H1 (cell line): Measurements from ENCODE around the gene C19orf67. TPM values are rescaled to one million over a fixed set of nuclear protein-coding genes. Genes with fewer than 3 reads are reported as not detected.
A peak's percentile ranks its signal among the peaks of the same experiment; 100 is the strongest.

Experiments
- CTCF ChIA-PET: fragments of 300-600 bp; sonication (Branson Sonifier 250); formaldehyde crosslinking; loops from one replicate; lab custom pipeline; 2021; ENCODE audit not compliant: partially characterized antibody; lab: Charles Lee
- POLR2A ChIA-PET: fragments of 300-600 bp; sonication (Branson Sonifier 250); formaldehyde crosslinking; loops from one replicate; lab custom pipeline; 2021; ENCODE audit warnings: inconsistent platforms; ENCODE audit not compliant: partially characterized antibody; lab: Charles Lee
- DNase-seq, 2 experiments: peaks; one replicate each; pipeline versions ENCODE4 v3.0.0 to v3.0.0-alpha.2; 2010 to 2022; ENCODE audit warnings: low spot score in 2 of 2, low read depth in 1 of 2, mixed read lengths in 1 of 2
- FAIRE-seq: peaks from 2 replicates; lab custom pipeline; 2011; peaks lifted over from hg19 to GRCh38; lab: Jason Lieb, UNC
- H2AFZ ChIP-seq: 2 replicates; pipeline ENCODE4 v1.8.1; 2012; ENCODE audit warnings: low read length, inconsistent platforms
- H2AK5ac ChIP-seq: 2 replicates; pipeline ENCODE4 v1.6.1; 2013; ENCODE audit warnings: low read depth, low read length
- H2BK120ac ChIP-seq: replicated peaks from 2 replicates; pipeline ENCODE3; 2013; ENCODE audit warnings: low read depth, low read length, inconsistent platforms
- H2BK12ac ChIP-seq: 2 replicates; pipeline ENCODE4 v1.6.1; 2013; ENCODE audit warnings: low read depth, low read length
- H2BK15ac ChIP-seq: 2 replicates; pipeline ENCODE4 v1.6.1; 2013; ENCODE audit warnings: low read length
- H2BK20ac ChIP-seq: 2 replicates; pipeline ENCODE4 v1.6.1; 2013; ENCODE audit warnings: low read length
- H2BK5ac ChIP-seq: 2 replicates; pipeline ENCODE4 v1.6.1; 2013; ENCODE audit warnings: low read depth, low read length
- H3K14ac ChIP-seq: 2 replicates; pipeline ENCODE4 v1.6.1; 2013; ENCODE audit warnings: inconsistent platforms; ENCODE audit not compliant: insufficient read length
- H3K18ac ChIP-seq: 2 replicates; pipeline ENCODE4 v1.6.1; 2013; ENCODE audit warnings: low read length; ENCODE audit errors: extremely low read depth
- H3K23ac ChIP-seq: 2 replicates; pipeline ENCODE4 v1.6.1; 2013; ENCODE audit warnings: inconsistent platforms; ENCODE audit not compliant: insufficient read length
- H3K23me2 ChIP-seq: 2 replicates; pipeline ENCODE4 v1.6.1; 2013; ENCODE audit warnings: low read depth, low read length
- H3K27ac ChIP-seq: 2 replicates; pipeline ENCODE4 v1.6.1; 2011; ENCODE audit warnings: low read depth, low read length, inconsistent platforms
- H3K27me3 ChIP-seq, 4 experiments: replicated peaks in 1 of 4; 1 replicate in 1 of 4; 2 replicates in 3 of 4; pipeline versions ENCODE4 v1.6.1 to v1.8.1; 2011 to 2013; ENCODE audit warnings: low read length in 3 of 4, mild to moderate bottlenecking in 3 of 4, inconsistent platforms in 2 of 4, mixed read lengths in 2 of 4, moderate library complexity in 1 of 4; ENCODE audit not compliant: control insufficient read depth in 3 of 4, insufficient read depth in 3 of 4; ENCODE audit errors: extremely low read depth in 1 of 4
- H3K36me3 ChIP-seq, 4 experiments: 2 replicates each; pipeline versions ENCODE4 v1.6.1 to v1.8.1; 2011 to 2013; ENCODE audit warnings: mild to moderate bottlenecking in 4 of 4, low read length in 3 of 4, moderate library complexity in 2 of 4, control low read depth in 1 of 4, inconsistent platforms in 1 of 4; ENCODE audit not compliant: insufficient read depth in 4 of 4, control insufficient read depth in 2 of 4
- H3K4ac ChIP-seq: replicated peaks from 2 replicates; pipeline ENCODE3; 2013; ENCODE audit warnings: low read length, low read depth, mixed read lengths, inconsistent platforms; ENCODE audit not compliant: insufficient read length
- H3K4me1 ChIP-seq, 4 experiments: replicated peaks in 1 of 4; 1 replicate in 1 of 4; 2 replicates in 3 of 4; pipeline versions ENCODE4 v1.6.1 to v1.8.1; 2011 to 2013; ENCODE audit warnings: low read length in 3 of 4, inconsistent platforms in 2 of 4, mixed read lengths in 1 of 4; ENCODE audit not compliant: insufficient read depth in 4 of 4, control insufficient read depth in 3 of 4
- H3K4me2 ChIP-seq, 2 experiments: 2 replicates each; pipeline versions ENCODE4 v1.6.1 to v1.8.1; 2011 to 2013; ENCODE audit warnings: low read depth in 2 of 2, low read length in 2 of 2, control low read depth in 1 of 2, inconsistent platforms in 1 of 2, mild to moderate bottlenecking in 1 of 2; ENCODE audit not compliant: insufficient read depth in 1 of 2
- H3K4me3 ChIP-seq, 4 experiments: fragments of 200-600, 300-600 bp in 1 of 4; sonication (generic), shearing (Covaris generic), sonication (Bioruptor Twin) in 1 of 4; 2 replicates each; pipeline versions ENCODE4 v1.5.1 to v1.8.1; 2011 to 2016; ENCODE audit warnings: low read length in 4 of 4, low read depth in 3 of 4, control low read depth in 2 of 4, inconsistent platforms in 2 of 4, mild to moderate bottlenecking in 2 of 4, mixed read lengths in 1 of 4, moderate library complexity in 1 of 4; ENCODE audit not compliant: insufficient read depth in 2 of 4; ENCODE audit errors: extremely low read depth in 1 of 4
- H3K56ac ChIP-seq: replicated peaks from 2 replicates; pipeline ENCODE3; 2013; ENCODE audit warnings: low read depth, mild to moderate bottlenecking, mixed read lengths, low read length, inconsistent platforms; ENCODE audit not compliant: insufficient read length
- H3K79me1 ChIP-seq: 2 replicates; pipeline ENCODE4 v1.6.1; 2013; ENCODE audit warnings: low read depth, low read length, control low read depth
- H3K79me2 ChIP-seq, 2 experiments: 2 replicates each; pipeline versions ENCODE4 v1.6.1 to v1.8.1; 2012 to 2013; ENCODE audit warnings: low read length in 2 of 2, mild to moderate bottlenecking in 2 of 2, inconsistent platforms in 1 of 2; ENCODE audit not compliant: insufficient read depth in 2 of 2, control insufficient read depth in 1 of 2
- H3K9ac ChIP-seq, 4 experiments: replicated peaks in 1 of 4; 1 replicate in 1 of 4; 2 replicates in 3 of 4; pipeline versions ENCODE4 v1.6.1 to v1.8.1; 2011 to 2013; ENCODE audit warnings: low read depth in 3 of 4, low read length in 3 of 4, control low read depth in 2 of 4, mild to moderate bottlenecking in 2 of 4, moderate library complexity in 2 of 4, inconsistent platforms in 1 of 4; ENCODE audit errors: extremely low read depth in 1 of 4
- H3K9me3 ChIP-seq, 2 experiments: 2 replicates each; pipeline versions ENCODE4 v1.6.1 to v1.8.1; 2012 to 2013; ENCODE audit warnings: mild to moderate bottlenecking in 2 of 2, moderate library complexity in 2 of 2, control low read depth in 1 of 2, inconsistent platforms in 1 of 2, low read depth in 1 of 2, low read length in 1 of 2, mixed read lengths in 1 of 2; ENCODE audit not compliant: insufficient read depth in 2 of 2
- H4K20me1 ChIP-seq, 2 experiments: replicated peaks in 1 of 2; 2 replicates each; pipeline versions ENCODE3 to v1.8.1; 2011 to 2013; ENCODE audit warnings: inconsistent platforms in 2 of 2, low read length in 2 of 2, mild to moderate bottlenecking in 1 of 2; ENCODE audit not compliant: insufficient read depth in 2 of 2, control insufficient read depth in 1 of 2
- H4K5ac ChIP-seq: 2 replicates; pipeline ENCODE4 v1.6.1; 2013; ENCODE audit warnings: low read length, low read depth, mixed read lengths, inconsistent platforms; ENCODE audit not compliant: insufficient read length
- H4K8ac ChIP-seq: 2 replicates; pipeline ENCODE4 v1.8.0; 2013; ENCODE audit warnings: mild to moderate bottlenecking, moderate library complexity, low read length, inconsistent platforms; ENCODE audit not compliant: insufficient read depth; ENCODE audit errors: extremely low read depth
- H4K91ac ChIP-seq: replicated peaks from 2 replicates; pipeline ENCODE3; 2013; ENCODE audit warnings: low read length, mixed read lengths, inconsistent platforms; ENCODE audit not compliant: insufficient read length
- JUND ChIP-seq: IDR thresholded peaks from 2 replicates; pipeline ENCODE4 v1.6.1; 2011; ENCODE audit warnings: mild to moderate bottlenecking, improper control_type of control experiment, low read length
- KDM1A ChIP-seq: fragments of 200-600, 300-600 bp; sonication (generic); IDR thresholded peaks from 2 replicates; pipeline ENCODE4 v1.7.1; 2016; ENCODE audit warnings: mild to moderate bottlenecking, low read length, borderline replicate concordance
- KDM4A ChIP-seq: IDR thresholded peaks from one replicate; pipeline ENCODE4 v1.7.1; 2012; ENCODE audit warnings: low read depth, mild to moderate bottlenecking, moderate library complexity, low read length, inconsistent platforms; ENCODE audit not compliant: severe bottlenecking
- whole genome bisulfite sequencing, 2 experiments: shearing (Covaris generic) in 1 of 2; methylation state at CpG; one replicate each; pipeline versions ENCODE4 v1.1.6 to v1.1.7; 2013 to 2015; ENCODE audit warnings: low lambda C conversion rate in 2 of 2, mixed read lengths in 2 of 2, inconsistent platforms in 1 of 2, low coverage in 1 of 2, missing lambda C conversion rate in 1 of 2; ENCODE audit not compliant: insufficient replicate concordance in 2 of 2, insufficient coverage in 1 of 2, insufficient read length in 1 of 2; ENCODE audit errors: extremely low coverage in 1 of 2, missing lambda C conversion rate in 1 of 2; 5-methylcytosine and 5-hydroxymethylcytosine counted together
- polyA plus RNA-seq, 7 experiments: library from polyadenylated mRNA; depleted of rRNA in 3 of 7; stranded (reverse) in 5 of 7; unstranded in 2 of 7; fragments of >200 nt in 5 of 7; fragments of 200-250 nt in 2 of 7; gene quantifications; 1 replicate in 5 of 7; 2 replicates in 1 of 7; 4 replicates in 1 of 7; pipeline versions ENCODE4 v1.2.1 to v1.2.3, GENCODE V29; 2011 to 2013; ENCODE audit warnings: missing spikeins in 2 of 7, mixed read lengths in 2 of 7
- total RNA-seq: library from RNA; stranded (reverse); fragmentation: NEBNext Ultra II Directional; extraction: Animal tissue kit (Norgen Biotek cat#: 25700); gene quantifications from 2 replicates; pipeline ENCODE4 v1.2.1, GENCODE V29; 2021

The C19orf67 gene
- total and polyA plus RNA-seq, 2 of the 8 experiments (the other 6 are each of a cell fraction or from before 2014, with no cell fraction given): 0.12 TPM; not detected in 1

DNA sequence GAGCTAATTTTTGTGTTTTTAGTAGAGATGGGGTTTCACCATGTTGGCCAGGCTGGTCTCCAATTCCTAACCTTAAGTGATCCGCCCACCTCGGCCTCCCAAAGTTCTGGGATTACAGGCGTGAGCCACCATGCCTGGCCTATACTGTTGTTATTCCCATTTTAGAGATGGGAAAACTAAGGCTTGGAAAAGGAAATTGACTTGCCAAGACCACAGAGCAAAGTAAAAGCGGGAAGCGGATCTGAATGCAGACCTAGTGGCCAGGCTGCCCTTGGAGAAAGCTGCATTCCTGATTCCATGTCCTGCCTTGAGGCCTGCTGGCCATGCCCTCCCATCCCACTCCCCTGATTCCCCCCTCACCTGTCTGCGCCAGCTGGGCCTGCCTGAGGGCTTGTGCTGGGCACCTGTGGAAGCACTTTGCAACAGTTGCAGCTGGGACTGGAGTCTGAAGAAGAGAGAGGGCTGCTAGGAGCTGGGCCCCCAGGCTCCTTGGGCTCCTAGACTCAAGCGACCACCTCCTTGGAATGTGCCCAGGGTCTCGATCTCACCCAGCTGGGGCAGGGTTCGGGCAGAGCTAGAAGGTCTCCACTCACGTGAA, 29.4 kb downstream of the C19orf67 start:
- H4K8ac ChIP-seq: peak overlapping the region; percentile 79; the same call in 1 of the 2 replicates
- H3K79me1 ChIP-seq: no peaks in the 10 kb centered on the region
- H3K27me3 ChIP-seq: peaks cover 5 to 19% (median 14%) of the 10 kb centered on the region in 4 experiments
- H3K23me2 ChIP-seq: peaks cover 12% of the 10 kb centered on the region; the same call in 1 of the 2 replicates
- no peak for FAIRE-seq
- no peak overlapping the region for H3K14ac ChIP-seq
- H3K4me2 ChIP-seq: peak overlapping the region; percentile 68 to 77; a peak in 3 of 4 replicates
- H3K9ac ChIP-seq: no peak overlapping the region
- no peak overlapping the region for H2AFZ ChIP-seq
- no peak overlapping the region for H3K18ac ChIP-seq
- DNase-seq: no peak
- no peaks in the 10 kb centered on the region for H3K36me3 ChIP-seq
- POLR2A ChIA-PET: interaction anchor here (0.7 to 1.9 kb wide), 8 partner anchors 8 to 174 kb away, joined by 3 to 6 read pairs (median 4); partner anchors contain the start of gene ASF1B
- TF ChIP-seq JUND (no peak), KDM4A (no peak), KDM1A (peak; percentile 65; the same call in 1 of the 2 replicates)
- 88% methylated on average over 8 of the region's 10 CpGs; no CpG with 5 or more reads in 1 of the 2 experiments for WGBS, 2 experiments
- H3K4ac ChIP-seq: no peak overlapping the region
- CTCF ChIA-PET: interaction anchor here (0.6 to 6.4 kb wide), 11 partner anchors 9 to 173 kb away, joined by 3 to 76 read pairs (median 5); partner anchors contain the start of genes IL27RA and MISP3
- no peak overlapping the region for H2BK5ac ChIP-seq
- no peaks in the 10 kb centered on the region for H3K79me2 ChIP-seq
- H2BK20ac ChIP-seq: no peak overlapping the region
- H3K27ac ChIP-seq: no peak overlapping the region
- H2BK12ac ChIP-seq: no peak overlapping the region
- H4K5ac ChIP-seq: no peak overlapping the region
- H2BK120ac ChIP-seq: no peak overlapping the region
- H3K4me3 ChIP-seq: no peak overlapping the region
- H2BK15ac ChIP-seq: no peak overlapping the region
- H2AK5ac ChIP-seq: 0 out of 2 replicates have a peak overlapping the region, but pooled peaks have one; percentile 65
- H3K23ac ChIP-seq: no peak overlapping the region
- no peaks in the 10 kb centered on the region; a peak in 1 of 4 replicates for H3K9me3 ChIP-seq
- H3K4me1 ChIP-seq: peaks cover 0 to 8% (median 2%) of the 10 kb centered on the region in 4 experiments; a peak in 4 of 7 replicates
- no peak overlapping the region for H3K56ac ChIP-seq
- peaks cover 0 to 2% of the 10 kb centered on the region in 2 experiments for H4K20me1 ChIP-seq
- no peak overlapping the region for H4K91ac ChIP-seq
